Gastroesophageal sphincter (tissue), 4 donors: ENCODE measurements around the gene TCERG1. TPM values are rescaled to one million over a fixed set of nuclear protein-coding genes. Genes with fewer than 3 reads are reported as not detected.

Experiments used
- ATAC-seq: fragments of 150-250 bp; one replicate; pipeline ENCODE4 v1.9.1; 2016; ENCODE audit warnings: mild to moderate bottlenecking, moderate library complexity
- H3K27ac ChIP-seq, 4 donors: fragments of 200-600 bp; sonication (generic) in 3 of 4; 1 replicate in 3 of 4; 2 replicates in 1 of 4; pipeline ENCODE4 v1.5.1; 2016 to 2019
- H3K27me3 ChIP-seq: fragments of 200-600 bp; sonication (generic); one replicate; pipeline ENCODE4 v1.5.1; 2019
- H3K36me3 ChIP-seq, 2 donors: fragments of 200-600 bp; sonication (generic); one replicate each; pipeline ENCODE4 v1.5.1; 2019; ENCODE audit warnings: control low read depth in 1 of 2
- H3K4me1 ChIP-seq, 3 donors: fragments of 200-600 bp; sonication (generic); 1 replicate in 2 of 3; 2 replicates in 1 of 3; pipeline ENCODE4 v1.5.1; 2016 to 2019; ENCODE audit warnings: control low read depth in 2 of 3
- H3K4me3 ChIP-seq, 2 donors: fragments of 200-600 bp; sonication (generic); one replicate each; pipeline ENCODE4 v1.5.1; 2019; ENCODE audit warnings: mild to moderate bottlenecking in 1 of 2, moderate library complexity in 1 of 2
- H3K9me3 ChIP-seq, 3 donors: fragments of 200-600 bp; sonication (generic); one replicate each; pipeline ENCODE4 v1.5.1; 2017 to 2019; ENCODE audit warnings: control low read depth in 2 of 3
- EP300 ChIP-seq: sonication (generic); formaldehyde crosslinking; IDR thresholded peaks from one replicate; pipeline ENCODE4 v1.6.1; 2017; ENCODE audit warnings: antibody characterized with exemption, mild to moderate bottlenecking
- POLR2A ChIP-seq, 2 donors: fragments of 450-650 bp; IDR thresholded peaks; one replicate each; pipeline ENCODE4 v1.6.1; 2017; ENCODE audit warnings: antibody characterized with exemption in 2 of 2, mild to moderate bottlenecking in 2 of 2, moderate library complexity in 1 of 2
- POLR2AphosphoS5 ChIP-seq: sonication (generic); formaldehyde crosslinking; IDR thresholded peaks from one replicate; pipeline ENCODE4 v1.6.1; 2017; ENCODE audit warnings: antibody characterized with exemption
- WGBS, 2 donors: methylation state at CpG; one replicate each; pipeline ENCODE4 v1.1.5; 2018; ENCODE audit warnings: low coverage in 1 of 2; 5-methylcytosine and 5-hydroxymethylcytosine counted together
- total RNA-seq, 4 donors: library from RNA; depleted of rRNA; stranded (reverse); fragments of >200 nt; gene quantifications; one replicate each; pipeline ENCODE4 v1.1.0, GENCODE V29; 2016
- TF ChIP-seq, protein P1 (sequence below), 4 experiments: fragments of 200-600 bp in 2 of 4; fragments of 450-650 bp in 2 of 4; sonication (generic) in 1 of 4; IDR thresholded peaks; one replicate each; pipeline ENCODE4 v1.5.1; 2017 to 2019; ENCODE audit warnings: antibody characterized with exemption in 4 of 4, mild to moderate bottlenecking in 2 of 4, moderate library complexity in 2 of 4

The TCERG1 gene
- total RNA-seq, 4 donors from 2014 or later: 19.8 to 66.9 (median 41.2) TPM

DNA sequence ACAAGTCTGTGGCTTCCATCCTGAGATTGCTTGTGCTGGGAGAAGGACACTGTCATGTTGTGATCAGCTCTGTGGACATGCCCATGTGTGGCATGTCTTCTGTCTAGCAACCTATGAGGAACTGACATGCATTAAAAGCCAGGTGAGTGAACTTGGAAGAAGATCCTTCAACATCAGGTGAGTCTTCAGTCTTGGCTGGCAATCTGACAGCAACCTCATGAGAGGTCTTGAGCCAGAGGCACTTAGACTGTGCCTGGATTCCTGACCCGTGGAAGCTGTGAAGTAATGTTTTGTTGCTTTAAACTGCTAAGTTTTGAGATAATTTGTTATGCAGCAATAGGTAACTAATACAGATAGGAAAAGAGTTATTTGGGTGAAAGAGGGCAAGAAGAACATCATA, 6.8 kb upstream of the TCERG1 start:
- 63 to 75% methylated on average over 1 of the region's 1 CpG for WGBS, 2 donors
- Histone ChIP-seq H3K4me3 (no peak overlapping the region), H3K4me1 (no peaks in the 10 kb centered on the region), H3K9me3 (no peaks in the 10 kb centered on the region), H3K36me3 (no peaks in the 10 kb centered on the region), H3K27ac (no peak overlapping the region), H3K27me3 (peaks cover 20% of the 10 kb centered on the region)
- TF ChIP-seq POLR2A (IDR thresholded peaks at IDR 0.05) (no peak), EP300 (no peak), POLR2AphosphoS5 (no peak)
- TF ChIP-seq, protein P1, sequence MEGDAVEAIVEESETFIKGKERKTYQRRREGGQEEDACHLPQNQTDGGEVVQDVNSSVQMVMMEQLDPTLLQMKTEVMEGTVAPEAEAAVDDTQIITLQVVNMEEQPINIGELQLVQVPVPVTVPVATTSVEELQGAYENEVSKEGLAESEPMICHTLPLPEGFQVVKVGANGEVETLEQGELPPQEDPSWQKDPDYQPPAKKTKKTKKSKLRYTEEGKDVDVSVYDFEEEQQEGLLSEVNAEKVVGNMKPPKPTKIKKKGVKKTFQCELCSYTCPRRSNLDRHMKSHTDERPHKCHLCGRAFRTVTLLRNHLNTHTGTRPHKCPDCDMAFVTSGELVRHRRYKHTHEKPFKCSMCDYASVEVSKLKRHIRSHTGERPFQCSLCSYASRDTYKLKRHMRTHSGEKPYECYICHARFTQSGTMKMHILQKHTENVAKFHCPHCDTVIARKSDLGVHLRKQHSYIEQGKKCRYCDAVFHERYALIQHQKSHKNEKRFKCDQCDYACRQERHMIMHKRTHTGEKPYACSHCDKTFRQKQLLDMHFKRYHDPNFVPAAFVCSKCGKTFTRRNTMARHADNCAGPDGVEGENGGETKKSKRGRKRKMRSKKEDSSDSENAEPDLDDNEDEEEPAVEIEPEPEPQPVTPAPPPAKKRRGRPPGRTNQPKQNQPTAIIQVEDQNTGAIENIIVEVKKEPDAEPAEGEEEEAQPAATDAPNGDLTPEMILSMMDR (IDR thresholded peaks at IDR 0.05): no peak
- ATAC-seq: no peak

GRCh38 chr5:146440870-146441495, 6.2 kb upstream of the TCERG1 start:
- WGBS, 2 donors: 88 to 93% methylated on average over 3 to 5 of the region's 5 CpGs
- no peaks in the 10 kb centered on the region for H3K9me3 ChIP-seq
- TF ChIP-seq, protein P1 (IDR thresholded peaks at IDR 0.05): no peak
- TF ChIP-seq POLR2AphosphoS5 (no peak), POLR2A (IDR thresholded peaks at IDR 0.05) (no peak), EP300 (no peak)
- peaks cover 16% of the 10 kb centered on the region for H3K27me3 ChIP-seq
- H3K27ac ChIP-seq: no peak overlapping the region
- ATAC-seq: no peak
- H3K4me1 ChIP-seq: no peaks in the 10 kb centered on the region
- H3K36me3 ChIP-seq: no peaks in the 10 kb centered on the region
- no peak overlapping the region for H3K4me3 ChIP-seq

DNA sequence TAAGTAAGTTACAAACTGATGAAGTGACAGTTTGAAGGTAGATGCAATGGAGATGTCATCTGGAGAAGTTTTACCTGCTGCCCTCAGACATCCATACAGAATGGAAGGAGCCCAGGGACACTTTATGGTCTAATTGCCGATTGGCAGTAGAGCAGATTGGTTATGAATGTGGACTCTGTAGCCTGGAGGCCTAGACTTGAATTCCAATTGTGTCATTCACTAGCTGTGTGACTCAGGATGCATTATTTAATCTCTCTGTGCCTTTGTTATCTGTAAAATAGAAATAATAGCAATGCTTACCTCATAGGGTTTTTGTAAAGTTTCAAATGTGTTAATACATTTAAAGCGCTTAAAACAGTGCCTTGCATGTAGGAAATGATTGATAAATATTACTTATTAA, 5.2 kb upstream of the TCERG1 start:
- no peak overlapping the region for H3K4me3 ChIP-seq
- peaks cover 0 to 4% (median 0%) of the 10 kb centered on the region in 3 donors for H3K4me1 ChIP-seq
- no peak overlapping the region for H3K27ac ChIP-seq
- TF ChIP-seq POLR2AphosphoS5: no peak
- no peak for TF ChIP-seq POLR2A (IDR thresholded peaks at IDR 0.05)
- TF ChIP-seq EP300: no peak
- TF ChIP-seq, protein P1 (IDR thresholded peaks at IDR 0.05): no peak
- no peaks in the 10 kb centered on the region for H3K36me3 ChIP-seq
- peaks cover 8% of the 10 kb centered on the region for H3K27me3 ChIP-seq
- 85 to 90% methylated on average over 2 of the region's 2 CpGs for WGBS, 2 donors
- no peaks in the 10 kb centered on the region for H3K9me3 ChIP-seq
- ATAC-seq: no peak

- no peak for ATAC-seq
- 0 to 3% methylated on average over 5 to 14 of the region's 20 CpGs for WGBS, 2 donors
Observed at GRCh38 chr5:146447734-146448380, 724 bp downstream of the TCERG1 start.

More at GRCh38 chr5:146447734-146448380, 724 bp downstream of the TCERG1 start:
- TF ChIP-seq, protein P1 (IDR thresholded peaks at IDR 0.05): no peak
- no peak for TF ChIP-seq EP300
- no peak for TF ChIP-seq POLR2AphosphoS5
- TF ChIP-seq POLR2A (IDR thresholded peaks at IDR 0.05): no peak
- no peaks in the 10 kb centered on the region for H3K9me3 ChIP-seq
- H3K36me3 ChIP-seq: no peaks in the 10 kb centered on the region
- H3K27ac ChIP-seq: peak overlapping the region; percentile 71 to 94 (median 92)
- no peaks in the 10 kb centered on the region for H3K27me3 ChIP-seq
- peak overlapping the region; percentile 83 to 92 for H3K4me3 ChIP-seq
- peaks cover 0 to 46% (median 18%) of the 10 kb centered on the region in 3 donors for H3K4me1 ChIP-seq
